NCI-H82 (cell line): ENCODE results near the gene BRAT1.

Experiments
- DNase-seq: peaks from one replicate; lab custom pipeline; 2025; lab: John Stamatoyannopoulos, UW

Gene BRAT1

GRCh38 chr7:2495418-2496299 is 59.7 kb downstream of the BRAT1 start:
- DNase-seq, result peak; percentile 98

- DNase-seq, result no peak
These were observed 60.9 kb downstream of the BRAT1 start for GRCh38 chr7:2494191-2495130.

GRCh38 chr7:2493205-2494164 is 61.8 kb downstream of the BRAT1 start:
- DNase-seq, result no peak

GRCh38 chr7:2492038-2492437 is 63.3 kb downstream of the BRAT1 start:
- DNase-seq, result no peak

- no peak for DNase-seq
These were observed 65.1 kb downstream of the BRAT1 start for GRCh38 chr7:2490181-2490651.

- DNase-seq, result no peak
These were observed 66.6 kb downstream of the BRAT1 start for GRCh38 chr7:2488681-2489080.

- no peak for DNase-seq
These were observed 67.1 kb downstream of the BRAT1 start for GRCh38 chr7:2488272-2488645.
